Measurements from ENCODE around the gene LRTM2. TPM values are rescaled to one million over a fixed set of nuclear protein-coding genes. Genes with fewer than 3 reads are reported as not detected.

The LRTM2 gene
- total and polyA plus RNA-seq, 2 experiments from 2014 or later: not detected

DNA sequence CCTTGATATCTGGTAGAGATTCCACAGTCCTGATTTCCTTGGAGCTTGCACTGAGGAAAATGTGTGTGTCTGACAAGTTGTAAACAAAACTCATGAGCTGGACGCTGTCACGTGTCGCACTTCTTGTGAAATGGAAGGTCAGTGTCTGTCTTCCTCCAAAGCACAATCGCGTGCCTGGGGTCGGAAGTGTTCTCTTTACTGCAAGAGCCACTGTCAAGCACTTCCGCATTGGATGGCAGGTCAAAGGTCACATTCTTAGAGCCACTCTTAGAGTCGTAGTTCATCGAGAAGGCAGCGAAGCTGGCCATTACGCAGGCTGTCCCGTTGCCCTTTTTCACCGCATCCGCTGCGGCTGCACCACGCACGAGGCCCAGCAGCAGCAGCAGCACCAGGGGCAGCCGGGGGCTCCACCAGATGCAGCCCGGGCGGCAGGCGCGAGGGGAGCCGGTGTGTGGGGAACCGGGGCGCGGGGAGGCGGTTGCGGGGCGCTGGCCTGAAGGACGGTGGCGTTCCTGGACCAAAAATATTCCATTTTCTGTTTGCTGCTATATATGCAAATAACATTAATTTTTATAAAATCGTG lies 45.0 kb downstream of the LRTM2 start:
- in situ Hi-C loops (cut with MboI): no loop called here
- no peak for TF ChIP-seq EZH2phosphoT487 (IDR thresholded peaks at IDR 0.05; ENCODE audit: insufficient read depth, low read depth)
- no peak for TF ChIP-seq EZH2 (IDR thresholded peaks at IDR 0.05; ENCODE audit: insufficient read depth, poor library complexity, severe bottlenecking)
- Histone ChIP-seq H3K4me2 (ENCODE audit: unreplicated experiment) (no peak overlapping the region), H2AFZ (no peak overlapping the region), H3K36me3 (ENCODE audit: low read depth) (no peaks in the 10 kb centered on the region), H3K27ac (no peak overlapping the region), H3K79me2 (ENCODE audit: insufficient read depth) (no peaks in the 10 kb centered on the region), H3K27me3 (replicated peaks; ENCODE audit: insufficient read depth) (peaks cover 50% of the 10 kb centered on the region), H3F3A (ENCODE audit: insufficient read depth) (no peaks in the 10 kb centered on the region), H3K4me3 (no peak overlapping the region), H3K9me2 (ENCODE audit: insufficient read depth) (no peaks in the 10 kb centered on the region), H3K9ac (no peak overlapping the region), H3K9me3 (ENCODE audit: low read depth) (no peaks in the 10 kb centered on the region), H4K20me1 (ENCODE audit: insufficient read depth) (no peaks in the 10 kb centered on the region), H3K4me1 (ENCODE audit: insufficient read depth) (no peaks in the 10 kb centered on the region)
- 87 to 89% methylated on average over 21 to 32 of the region's 32 CpGs for WGBS, 2 experiments (ENCODE audit: low coverage in 1 of 2, low lambda C conversion rate in 2 of 2, missing lambda C conversion rate in 2 of 2)
- no peak for DNase-seq

DNA sequence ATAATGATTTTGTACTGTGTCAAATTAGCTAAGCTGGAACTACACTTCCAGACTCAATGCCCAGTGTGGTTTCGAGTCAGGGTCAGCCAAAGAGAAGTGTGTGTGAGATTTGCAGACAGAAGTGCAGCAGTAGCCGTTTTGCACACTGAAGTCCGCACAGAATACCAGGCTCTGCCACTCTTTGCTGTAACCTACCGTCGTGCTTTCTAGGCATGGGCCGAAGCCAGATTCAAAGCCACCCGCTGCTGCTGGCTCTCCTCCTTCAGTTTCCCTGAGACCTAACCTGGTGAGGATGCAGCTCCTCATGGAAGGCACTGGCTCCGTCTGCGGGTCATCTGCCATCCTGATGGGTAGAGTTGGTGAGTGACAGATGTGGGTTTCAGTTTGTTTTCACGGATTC lies 48.8 kb downstream of the LRTM2 start:
- H3K36me3 ChIP-seq (ENCODE audit: low read depth): no peaks in the 10 kb centered on the region
- H3K27ac ChIP-seq: no peak overlapping the region
- peaks cover 53% of the 10 kb centered on the region for H3K27me3 ChIP-seq (replicated peaks; ENCODE audit: insufficient read depth)
- DNase-seq: no peak
- no peaks in the 10 kb centered on the region for H3K9me2 ChIP-seq (ENCODE audit: insufficient read depth)
- H3K9me3 ChIP-seq (ENCODE audit: low read depth): no peaks in the 10 kb centered on the region
- TF ChIP-seq EZH2 (IDR thresholded peaks at IDR 0.05; ENCODE audit: insufficient read depth, poor library complexity, severe bottlenecking) (no peak), EZH2phosphoT487 (IDR thresholded peaks at IDR 0.05; ENCODE audit: insufficient read depth, low read depth) (no peak)
- no peak overlapping the region for H2AFZ ChIP-seq
- H3K4me2 ChIP-seq (ENCODE audit: unreplicated experiment): no peak overlapping the region
- no peak overlapping the region for H3K4me3 ChIP-seq
- in situ Hi-C loops (cut with MboI): no loop called here
- no peaks in the 10 kb centered on the region for H3K4me1 ChIP-seq (ENCODE audit: insufficient read depth)
- WGBS, 2 experiments (ENCODE audit: low coverage in 1 of 2, low lambda C conversion rate in 2 of 2, missing lambda C conversion rate in 2 of 2): 60 to 70% methylated on average over 10 of the region's 10 CpGs
- no peak overlapping the region for H3K9ac ChIP-seq
- no peaks in the 10 kb centered on the region for H3K79me2 ChIP-seq (ENCODE audit: insufficient read depth)
- no peaks in the 10 kb centered on the region for H4K20me1 ChIP-seq (ENCODE audit: insufficient read depth)
- no peaks in the 10 kb centered on the region for H3F3A ChIP-seq (ENCODE audit: insufficient read depth)

DNA sequence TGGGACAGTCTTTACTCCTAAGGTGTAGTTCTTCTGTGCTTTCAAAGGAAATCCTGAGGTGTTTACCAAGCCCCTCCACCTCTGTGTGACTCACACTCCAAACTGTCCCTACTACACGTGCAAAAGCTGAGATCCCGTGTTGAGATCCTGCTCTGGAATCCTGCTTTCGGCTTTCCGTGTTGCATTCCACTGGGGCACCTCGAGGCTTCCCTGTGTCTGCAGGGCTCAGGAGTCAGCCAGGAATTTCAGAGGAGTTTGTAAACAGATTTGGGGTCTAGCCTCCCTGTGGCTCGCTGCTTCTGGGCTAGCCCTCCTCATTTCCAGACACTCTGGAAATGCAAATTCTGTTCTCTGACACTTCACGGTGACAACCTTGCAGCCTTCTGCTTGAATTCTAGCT lies 49.7 kb downstream of the LRTM2 start:
- Histone ChIP-seq H3K9me2 (ENCODE audit: insufficient read depth) (no peaks in the 10 kb centered on the region), H3K27me3 (replicated peaks; ENCODE audit: insufficient read depth) (peaks cover 55% of the 10 kb centered on the region), H3K4me1 (ENCODE audit: insufficient read depth) (no peaks in the 10 kb centered on the region), H3K9ac (no peak overlapping the region), H3K36me3 (ENCODE audit: low read depth) (no peaks in the 10 kb centered on the region), H2AFZ (no peak overlapping the region), H3K4me2 (ENCODE audit: unreplicated experiment) (no peak overlapping the region), H3K9me3 (ENCODE audit: low read depth) (no peaks in the 10 kb centered on the region), H3K4me3 (no peak overlapping the region), H3F3A (ENCODE audit: insufficient read depth) (no peaks in the 10 kb centered on the region), H4K20me1 (ENCODE audit: insufficient read depth) (no peaks in the 10 kb centered on the region), H3K79me2 (ENCODE audit: insufficient read depth) (no peaks in the 10 kb centered on the region), H3K27ac (no peak overlapping the region)
- in situ Hi-C loops (cut with MboI): no loop called here
- 50 to 51% methylated on average over 7 of the region's 7 CpGs for WGBS, 2 experiments (ENCODE audit: low coverage in 1 of 2, low lambda C conversion rate in 2 of 2, missing lambda C conversion rate in 2 of 2)
- TF ChIP-seq EZH2phosphoT487 (IDR thresholded peaks at IDR 0.05; ENCODE audit: insufficient read depth, low read depth) (no peak), EZH2 (IDR thresholded peaks at IDR 0.05; ENCODE audit: insufficient read depth, poor library complexity, severe bottlenecking) (no peak)
- DNase-seq: no peak

DNA sequence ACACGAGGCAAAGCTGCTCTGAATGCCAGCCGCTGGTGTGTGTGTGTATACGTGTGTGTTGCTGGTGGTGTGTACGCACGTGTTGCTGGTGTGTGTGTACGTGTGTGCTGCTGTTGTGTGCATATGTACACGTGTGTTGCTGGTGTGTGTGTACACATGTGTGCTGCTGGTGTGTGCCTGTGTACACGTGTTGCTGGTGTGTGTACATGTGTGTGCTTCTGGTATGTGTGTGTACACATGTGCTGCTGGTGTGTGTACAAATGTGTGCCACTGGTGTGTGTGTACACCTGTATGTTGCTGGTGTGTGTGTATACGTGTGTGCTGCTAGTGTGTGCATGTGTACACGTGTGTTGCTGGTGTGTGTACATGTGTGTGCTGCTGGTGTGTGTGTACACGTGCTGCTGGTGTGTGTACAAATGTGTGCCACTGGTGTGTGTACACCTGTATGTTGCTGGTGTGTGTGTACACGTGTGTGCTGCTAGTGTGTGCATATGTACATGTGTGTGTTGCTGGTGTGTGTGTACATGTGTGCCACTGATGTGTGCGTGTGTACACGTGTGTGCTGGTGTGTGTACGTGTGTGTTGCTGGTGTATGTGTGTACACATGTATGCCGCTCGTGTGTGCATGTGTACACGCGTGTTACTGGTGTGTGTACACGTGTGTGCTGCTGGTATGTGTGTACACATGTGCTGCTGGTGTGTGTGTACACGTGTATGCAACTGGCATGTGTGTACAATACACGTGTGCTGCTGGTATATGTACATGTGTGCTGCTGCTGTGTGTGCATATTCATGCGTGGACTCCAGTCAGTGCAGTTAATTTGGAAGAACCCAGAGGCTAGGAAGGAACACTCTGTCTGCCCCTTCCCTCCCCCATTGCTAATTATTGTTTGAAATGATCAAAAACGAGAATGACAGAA lies 50.9 kb downstream of the LRTM2 start:
- in situ Hi-C loops (cut with MboI): no loop called here
- Histone ChIP-seq H2AFZ (no peak overlapping the region), H3K27me3 (replicated peaks; ENCODE audit: insufficient read depth) (peaks cover 60% of the 10 kb centered on the region)

More for the DNA sequence above, 50.9 kb downstream of the LRTM2 start:
- TF ChIP-seq EZH2 (IDR thresholded peaks at IDR 0.05; ENCODE audit: insufficient read depth, poor library complexity, severe bottlenecking): no peak
- TF ChIP-seq EZH2phosphoT487 (IDR thresholded peaks at IDR 0.05; ENCODE audit: insufficient read depth, low read depth): no peak
- Histone ChIP-seq H3K4me2 (ENCODE audit: unreplicated experiment) (no peak overlapping the region), H3K4me1 (ENCODE audit: insufficient read depth) (no peaks in the 10 kb centered on the region), H4K20me1 (ENCODE audit: insufficient read depth) (no peaks in the 10 kb centered on the region), H3K9me3 (ENCODE audit: low read depth) (no peaks in the 10 kb centered on the region), H3K9ac (no peak overlapping the region), H3K27ac (no peak overlapping the region), H3K9me2 (ENCODE audit: insufficient read depth) (no peaks in the 10 kb centered on the region), H3K4me3 (no peak overlapping the region), H3K36me3 (ENCODE audit: low read depth) (no peaks in the 10 kb centered on the region), H3K79me2 (ENCODE audit: insufficient read depth) (no peaks in the 10 kb centered on the region), H3F3A (ENCODE audit: insufficient read depth) (no peaks in the 10 kb centered on the region)
- no peak for DNase-seq
- 58 to 59% methylated on average over 23 to 24 of the region's 24 CpGs for WGBS, 2 experiments (ENCODE audit: low coverage in 1 of 2, low lambda C conversion rate in 2 of 2, missing lambda C conversion rate in 2 of 2)
